Adrenal gland (tissue), 5 donors: ENCODE results near the gene ETV6.

ENCODE experiments used
- POLR2A ChIP-seq, 2 donors: fragments of 450-650 bp; IDR thresholded peaks; one replicate each; pipeline ENCODE4 v1.6.1; 2017; ENCODE audit warnings: antibody characterized with exemption in 2 of 2, mild to moderate bottlenecking in 2 of 2, moderate library complexity in 1 of 2
- TF ChIP-seq, protein P1 (sequence below), 6 experiments: fragments of 450-650 bp in 4 of 6; fragments of 200-600 bp in 2 of 6; sonication (generic) in 1 of 6; IDR thresholded peaks; 1 replicate in 5 of 6; 2 replicates in 1 of 6; pipeline versions ENCODE4 v1.5.1 to v1.8.0; 2016 to 2021; ENCODE audit warnings: antibody characterized with exemption in 6 of 6, mild to moderate bottlenecking in 2 of 6, moderate library complexity in 1 of 6
- donor health status: DM: no; HTN: no; CAD: no.

DNA sequence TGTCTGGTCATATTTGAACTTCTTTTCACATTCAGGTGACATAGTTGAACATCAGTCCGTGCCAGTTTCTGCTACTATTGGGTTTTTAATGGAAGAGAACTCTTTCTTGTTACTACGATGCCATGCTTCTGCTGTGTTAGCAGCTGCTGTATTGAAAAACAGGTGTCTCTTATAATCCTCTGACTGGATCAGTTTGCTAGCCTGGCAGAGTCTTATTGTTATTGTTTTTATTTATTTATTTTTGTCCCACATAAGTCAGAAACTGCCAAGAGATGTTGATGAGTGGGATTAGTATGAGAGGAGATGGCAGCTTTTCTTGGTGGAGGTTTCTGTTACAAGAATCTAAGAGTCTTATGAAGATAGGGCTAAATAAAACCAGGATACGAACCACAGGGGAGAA lies 14.6 kb downstream of the ETV6 start:
- TF ChIP-seq, protein P1, sequence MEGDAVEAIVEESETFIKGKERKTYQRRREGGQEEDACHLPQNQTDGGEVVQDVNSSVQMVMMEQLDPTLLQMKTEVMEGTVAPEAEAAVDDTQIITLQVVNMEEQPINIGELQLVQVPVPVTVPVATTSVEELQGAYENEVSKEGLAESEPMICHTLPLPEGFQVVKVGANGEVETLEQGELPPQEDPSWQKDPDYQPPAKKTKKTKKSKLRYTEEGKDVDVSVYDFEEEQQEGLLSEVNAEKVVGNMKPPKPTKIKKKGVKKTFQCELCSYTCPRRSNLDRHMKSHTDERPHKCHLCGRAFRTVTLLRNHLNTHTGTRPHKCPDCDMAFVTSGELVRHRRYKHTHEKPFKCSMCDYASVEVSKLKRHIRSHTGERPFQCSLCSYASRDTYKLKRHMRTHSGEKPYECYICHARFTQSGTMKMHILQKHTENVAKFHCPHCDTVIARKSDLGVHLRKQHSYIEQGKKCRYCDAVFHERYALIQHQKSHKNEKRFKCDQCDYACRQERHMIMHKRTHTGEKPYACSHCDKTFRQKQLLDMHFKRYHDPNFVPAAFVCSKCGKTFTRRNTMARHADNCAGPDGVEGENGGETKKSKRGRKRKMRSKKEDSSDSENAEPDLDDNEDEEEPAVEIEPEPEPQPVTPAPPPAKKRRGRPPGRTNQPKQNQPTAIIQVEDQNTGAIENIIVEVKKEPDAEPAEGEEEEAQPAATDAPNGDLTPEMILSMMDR (IDR thresholded peaks at IDR 0.05): no peak
- TF ChIP-seq POLR2A (IDR thresholded peaks at IDR 0.05): no peak
